A172 (cell line): ENCODE data around the gene RXRB. TPM values are rescaled to one million over a fixed set of nuclear protein-coding genes. Genes with fewer than 3 reads are reported as not detected.
A peak's percentile ranks its signal among the peaks of the same experiment; 100 is the strongest.

Experiments used
- DNase-seq: peaks from one replicate; pipeline ENCODE4 v3.0.0-alpha.2; 2015; ENCODE audit warnings: low spot score
- total RNA-seq: library from RNA; depleted of rRNA; stranded (reverse); fragments of >200 nt; shearing (Covaris generic); gene quantifications from 2 replicates; pipeline ENCODE4 v1.2.3, GENCODE V29; 2014

RXRB gene
- total RNA-seq, 1 experiment from 2014 or later, result 14.1 TPM

- DNase-seq, result no peak
These were observed 11.4 kb upstream of the RXRB start for GRCh38 chr6:33211666-33212422.

GRCh38 chr6:33211136-33211535, 10.7 kb upstream of the RXRB start:
- DNase-seq, result no peak

GRCh38 chr6:33209856-33210255, 9.4 kb upstream of the RXRB start:
- no peak for DNase-seq

- DNase-seq, result peak; percentile 53
These were observed 7.9 kb upstream of the RXRB start, which contains the start of gene RING1 for GRCh38 chr6:33208091-33208967. Gene RING1, plus strand, starts transcription at chr6:33208500. Its CDS starts 323 bp downstream, at chr6:33208823.

- no peak for DNase-seq
These were observed 7.2 kb upstream of the RXRB start for GRCh38 chr6:33207552-33208090.

GRCh38 chr6:33206864-33207551, 6.5 kb upstream of the RXRB start:
- DNase-seq, result peak; percentile 36

- DNase-seq, result no peak
These were observed 5.8 kb upstream of the RXRB start for GRCh38 chr6:33206027-33206863.

- peak; percentile 92 for DNase-seq
These were observed 4.9 kb upstream of the RXRB start for GRCh38 chr6:33205191-33206026.

- no peak for DNase-seq
These were observed 4.1 kb upstream of the RXRB start, which contains the start of gene HSD17B8 for GRCh38 chr6:33204415-33205190. Gene HSD17B8, plus strand, starts transcription at chr6:33204655. Its CDS starts 14 bp downstream, at chr6:33204669.

GRCh38 chr6:33204165-33204414, 3.6 kb upstream of the RXRB start:
- DNase-seq, result no peak

- no peak for DNase-seq
These were observed 3.1 kb upstream of the RXRB start for GRCh38 chr6:33203443-33204164.

- no peak for DNase-seq
These were observed 2.3 kb upstream of the RXRB start for GRCh38 chr6:33202799-33203198.

- DNase-seq, result no peak
These were observed 1.5 kb upstream of the RXRB start for GRCh38 chr6:33201935-33202334.

GRCh38 chr6:33201147-33201545, 681 bp upstream of the RXRB start:
- DNase-seq, result no peak

- peak; percentile 52 for DNase-seq
These were observed 712 bp downstream of the RXRB start for GRCh38 chr6:33199687-33200218.

GRCh38 chr6:33198853-33199436, 1.5 kb downstream of the RXRB start:
- no peak for DNase-seq

- no peak for DNase-seq
These were observed 2.2 kb downstream of the RXRB start for GRCh38 chr6:33198159-33198852.
